Mucosa of stomach (tissue), 1 donor: ENCODE data around the gene MEGF10.

Experiments used
- H3K27me3 ChIP-seq: one replicate; pipeline ENCODE4 v1.7.0; 2013; ENCODE audit warnings: mild to moderate bottlenecking, low read length; ENCODE audit not compliant: control insufficient read depth, insufficient read depth
- H3K36me3 ChIP-seq: one replicate; pipeline ENCODE4 v1.7.0; 2013; ENCODE audit warnings: low read length; ENCODE audit not compliant: control insufficient read depth, insufficient read depth
- H3K4me1 ChIP-seq: one replicate; pipeline ENCODE4 v1.7.0; 2013; ENCODE audit warnings: mild to moderate bottlenecking, low read length; ENCODE audit not compliant: control insufficient read depth, insufficient read depth
- H3K4me3 ChIP-seq: one replicate; pipeline ENCODE4 v1.7.0; 2013; ENCODE audit warnings: low read length
- H3K9ac ChIP-seq: one replicate; pipeline ENCODE4 v1.7.0; 2013; ENCODE audit warnings: mild to moderate bottlenecking, low read length, moderate library complexity
- H3K9me3 ChIP-seq: one replicate; pipeline ENCODE4 v1.7.0; 2013; ENCODE audit warnings: mild to moderate bottlenecking, low read length, moderate library complexity; ENCODE audit not compliant: control insufficient read depth
- donor health status: Pancreatic carcinoma.

MEGF10 gene

DNA sequence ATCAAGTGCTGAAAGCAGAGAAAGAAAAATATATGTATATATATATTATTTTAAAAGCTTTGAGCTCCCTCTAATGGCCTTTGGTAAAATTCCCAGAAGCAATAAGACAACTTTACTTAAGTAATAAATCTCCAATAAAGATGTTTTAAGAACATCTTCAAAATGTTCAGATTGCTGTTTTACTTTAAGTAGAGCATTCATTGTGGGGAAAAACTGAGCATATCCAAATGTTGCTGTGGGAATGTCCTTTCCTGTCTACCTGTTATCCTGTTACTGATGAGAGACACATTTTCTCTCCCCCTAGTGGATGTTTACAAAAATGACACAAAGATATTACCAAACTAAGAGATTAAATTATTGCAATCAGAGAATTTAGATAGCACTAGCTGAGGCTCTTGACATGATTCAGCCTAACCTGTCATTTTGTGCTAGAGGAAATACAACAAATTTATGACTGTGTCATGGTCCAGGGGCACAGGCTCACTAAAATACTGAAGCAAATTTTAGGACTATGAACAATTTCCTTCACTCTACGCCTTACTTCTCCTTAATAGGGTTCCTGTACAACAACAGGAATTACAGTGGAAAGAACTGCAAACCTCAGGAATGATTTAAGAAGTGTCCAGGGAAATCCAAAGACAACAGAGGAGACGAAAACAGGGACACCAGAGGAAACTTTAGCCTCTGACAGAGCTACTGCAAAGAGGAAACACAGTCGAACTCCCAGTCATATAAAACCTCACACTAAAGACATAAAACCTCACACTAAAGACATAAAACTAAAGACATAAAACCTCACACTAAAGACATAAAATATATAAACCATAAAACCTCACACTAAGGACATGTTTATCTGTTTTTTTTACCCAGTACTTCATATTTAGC, 202.5 kb downstream of the MEGF10 start:
- no peaks in the 10 kb centered on the region for H3K4me1 ChIP-seq
- no peak overlapping the region for H3K4me3 ChIP-seq
- no peaks in the 10 kb centered on the region for H3K36me3 ChIP-seq
- H3K27me3 ChIP-seq, result no peaks in the 10 kb centered on the region
- H3K9ac ChIP-seq, result no peak overlapping the region
- H3K9me3 ChIP-seq, result no peaks in the 10 kb centered on the region

DNA sequence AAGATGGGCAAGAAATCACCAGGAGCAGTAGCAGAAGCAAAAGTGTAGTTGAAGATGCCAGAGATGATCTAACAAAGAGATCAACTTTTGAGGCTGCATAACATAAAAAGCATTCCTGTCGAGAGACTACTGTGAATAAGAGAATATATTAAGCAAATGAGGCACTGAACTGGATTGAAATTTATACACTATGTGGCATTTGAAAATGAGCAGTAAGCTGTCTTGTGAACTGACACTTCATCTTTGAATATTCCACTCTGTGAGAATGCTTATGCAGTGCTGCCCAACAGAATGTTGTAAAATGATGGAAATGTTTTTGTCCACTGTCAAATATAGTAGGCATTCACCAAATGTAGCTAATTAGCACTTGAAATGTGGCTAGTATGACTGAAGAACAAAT, 208.0 kb downstream of the MEGF10 start:
- H3K4me3 ChIP-seq, result no peak overlapping the region
- H3K36me3 ChIP-seq, result no peaks in the 10 kb centered on the region
- H3K9me3 ChIP-seq, result no peaks in the 10 kb centered on the region
- H3K9ac ChIP-seq, result no peak overlapping the region
- no peaks in the 10 kb centered on the region for H3K27me3 ChIP-seq
- no peaks in the 10 kb centered on the region for H3K4me1 ChIP-seq

DNA sequence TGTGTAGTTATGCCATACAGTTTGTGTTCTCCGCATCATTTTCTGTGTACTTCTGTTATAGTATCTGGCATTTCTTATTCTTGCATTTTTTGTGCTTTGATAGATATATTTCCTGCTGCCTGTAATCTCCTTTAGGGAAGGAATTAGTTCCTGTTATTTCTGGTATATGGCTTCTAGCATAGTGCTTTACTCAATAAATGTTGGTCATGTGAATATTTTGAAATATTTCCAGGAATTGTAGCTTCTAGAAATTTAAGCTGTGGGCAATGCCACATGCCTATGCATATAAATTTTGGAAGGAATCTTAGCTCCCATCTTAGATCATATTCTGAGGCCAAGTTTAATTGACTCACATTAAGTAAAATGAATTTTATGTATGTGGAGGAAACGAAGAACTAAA, 215.3 kb downstream of the MEGF10 start:
- H3K36me3 ChIP-seq, result no peaks in the 10 kb centered on the region
- H3K9ac ChIP-seq, result no peak overlapping the region
- no peaks in the 10 kb centered on the region for H3K4me1 ChIP-seq
- H3K27me3 ChIP-seq, result no peaks in the 10 kb centered on the region
- no peak overlapping the region for H3K4me3 ChIP-seq
- H3K9me3 ChIP-seq, result no peaks in the 10 kb centered on the region

DNA sequence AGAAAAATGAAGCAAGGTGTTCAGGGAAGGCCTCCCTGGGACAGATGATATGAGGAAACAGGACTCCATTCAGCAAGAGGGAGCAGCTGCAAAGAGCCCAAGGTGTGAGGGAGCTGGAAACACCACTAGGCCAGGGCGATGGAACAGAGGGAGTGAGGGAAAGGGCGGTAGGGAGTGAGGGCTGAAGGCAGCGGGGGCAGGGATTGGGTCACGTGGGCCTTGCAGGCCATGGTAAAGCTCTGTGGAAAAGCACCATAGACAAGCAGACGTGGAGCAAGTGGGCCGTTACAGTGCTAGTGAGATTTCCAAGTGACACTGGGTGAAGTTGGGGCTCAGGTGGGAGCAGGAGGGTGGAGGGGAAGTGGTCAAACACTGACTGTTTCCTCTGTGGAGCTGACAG, 216.0 kb downstream of the MEGF10 start:
- Histone ChIP-seq H3K4me1 (no peaks in the 10 kb centered on the region), H3K27me3 (no peaks in the 10 kb centered on the region), H3K36me3 (no peaks in the 10 kb centered on the region), H3K9me3 (no peaks in the 10 kb centered on the region), H3K4me3 (no peak overlapping the region), H3K9ac (no peak overlapping the region)

DNA sequence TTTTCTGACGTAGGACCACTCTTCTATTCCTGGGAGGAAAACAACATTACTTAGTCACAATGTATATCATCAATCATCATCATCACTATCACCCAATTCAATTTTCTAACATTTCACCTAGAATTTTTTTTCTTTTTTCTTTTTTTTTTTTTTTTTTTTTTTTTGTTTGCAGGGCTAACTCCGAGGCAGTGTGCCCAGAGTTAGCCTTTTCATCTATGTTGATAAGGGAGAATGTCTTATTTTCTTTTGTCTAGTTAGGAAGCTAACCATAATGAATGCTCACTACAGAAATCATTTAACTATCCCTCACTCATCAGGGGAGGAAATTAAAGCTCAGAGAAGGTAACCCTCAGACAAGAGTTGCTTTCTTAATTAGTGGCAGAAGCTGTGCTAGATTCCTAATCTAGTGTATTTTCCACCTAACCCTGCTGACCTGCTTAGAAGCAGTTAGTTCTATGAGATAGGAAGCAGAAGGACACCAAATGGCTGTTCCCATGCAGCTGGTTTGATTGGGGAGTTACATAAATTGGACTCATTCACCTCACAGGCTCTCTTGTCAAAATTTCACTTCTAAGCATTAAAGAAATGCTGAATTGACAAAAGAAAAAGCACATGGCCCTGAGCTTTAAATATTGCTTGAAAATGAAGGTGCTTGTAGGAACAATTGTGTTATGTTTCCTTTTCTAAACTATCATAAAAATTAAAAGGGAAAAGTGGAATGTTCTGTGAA, 218.2 kb downstream of the MEGF10 start:
- H3K4me1 ChIP-seq, result no peaks in the 10 kb centered on the region
- H3K9ac ChIP-seq, result no peak overlapping the region
- no peaks in the 10 kb centered on the region for H3K27me3 ChIP-seq
- no peaks in the 10 kb centered on the region for H3K36me3 ChIP-seq
- H3K4me3 ChIP-seq, result no peak overlapping the region
- no peaks in the 10 kb centered on the region for H3K9me3 ChIP-seq
